A549 treated with GW870086 at 1 μM for 4 hours (cell line): ENCODE data around the gene ADRA1B. TPM values are rescaled to one million over a fixed set of nuclear protein-coding genes. Genes with fewer than 3 reads are reported as not detected.

Experiments used
- total RNA-seq: library from RNA; stranded (reverse); fragments of 200-300 nt; extraction: Qiagen RNA extraction; gene quantifications from 5 replicates; pipeline ENCODE4 v1.2.3, GENCODE V29; 2022; ENCODE audit warnings: low read depth

The ADRA1B gene
- 13.8 to 16.9 TPM (median 15.9 TPM) in 5 replicates for total RNA-seq

GRCh38 chr5:159915904-159916840, at the start of gene ADRA1B:
TSS of gene ADRA1B (plus strand) at chr5:159916482. CDS start at chr5:159916906, 424 bp downstream.

GRCh38 chr5:160008877-160009590, 92.8 kb downstream of the ADRA1B start, which contains the start of gene TTC1:
TSS of gene TTC1 (plus strand) at chr5:160009139. CDS start at chr5:160010529, 1,390 bp downstream.

Other genes with a start within 250 kb of the ADRA1B start
- gene TTC1, start 92.7 kb downstream of the ADRA1B start, total RNA-seq, result 64.4 to 72.2 TPM (median 66.1 TPM) in 5 replicates
- 8.3 to 11.3 TPM (median 10.5 TPM) in 5 replicates for gene PWWP2A, start 203.0 kb downstream of the ADRA1B start, total RNA-seq